Activated naive CD4-positive, alpha-beta T cell (primary cell): ENCODE results near the gene BTBD8.

ENCODE experiments used
- DNase-seq, 4 experiments: peaks; one replicate each; lab custom pipeline; 2025; lab: John Stamatoyannopoulos, UW

Gene BTBD8

GRCh38 chr1:92192246-92192645, 112.1 kb downstream of the BTBD8 start:
- no peak for DNase-seq

DNA sequence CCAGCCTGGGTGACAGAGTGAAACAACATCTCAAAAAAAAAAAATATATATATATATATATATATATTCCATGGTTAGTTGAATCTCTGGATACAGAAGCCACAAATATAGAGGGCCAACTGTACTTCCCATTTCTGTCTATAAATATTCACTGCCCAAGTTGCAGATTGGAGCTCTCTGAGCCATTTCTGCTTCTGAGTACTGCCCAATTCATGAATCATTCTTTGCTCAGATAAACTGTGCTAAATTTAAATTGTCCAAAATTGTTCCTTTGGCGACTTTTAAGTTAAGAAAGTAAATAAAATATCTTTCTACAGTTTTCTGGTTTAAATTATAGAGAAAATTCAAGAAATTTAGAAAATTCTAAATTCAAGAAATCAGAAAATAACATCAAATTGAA, 114.4 kb downstream of the BTBD8 start:
- no peak for DNase-seq

GRCh38 chr1:92201973-92202372, 121.8 kb downstream of the BTBD8 start:
- DNase-seq, result no peak

DNA sequence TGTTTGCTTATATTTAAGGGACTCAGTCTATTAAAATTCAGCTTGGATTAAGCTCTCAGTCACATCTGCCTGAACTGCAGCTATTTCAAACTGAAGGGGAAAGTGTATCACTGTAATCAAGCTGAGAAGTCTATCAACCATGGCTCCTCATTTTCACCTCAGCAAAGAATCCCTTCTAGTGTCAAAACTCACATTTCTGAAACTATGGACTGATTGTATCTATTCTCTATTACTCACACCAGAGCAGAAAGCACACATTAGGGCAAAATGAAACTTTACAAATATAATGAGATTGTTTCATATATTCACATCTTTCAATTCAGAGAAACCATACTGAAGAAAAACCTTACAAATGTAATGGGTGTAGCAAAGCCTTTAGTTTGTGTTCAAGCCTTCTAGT, 123.0 kb downstream of the BTBD8 start:
- DNase-seq, result no peak

- no peak for DNase-seq
These were observed 130.6 kb downstream of the BTBD8 start for GRCh38 chr1:92210701-92211100.

- no peak for DNase-seq
These were observed 131.0 kb downstream of the BTBD8 start for GRCh38 chr1:92211166-92211565.

GRCh38 chr1:92217721-92218120, 137.6 kb downstream of the BTBD8 start, which contains the start of gene C1orf146:
C1orf146 (plus strand) TSS chr1:92217915; CDS start chr1:92231421, 13,506 bp downstream.
- DNase-seq, result no peak

GRCh38 chr1:92218559-92218958, 138.4 kb downstream of the BTBD8 start:
- DNase-seq, result no peak

DNA sequence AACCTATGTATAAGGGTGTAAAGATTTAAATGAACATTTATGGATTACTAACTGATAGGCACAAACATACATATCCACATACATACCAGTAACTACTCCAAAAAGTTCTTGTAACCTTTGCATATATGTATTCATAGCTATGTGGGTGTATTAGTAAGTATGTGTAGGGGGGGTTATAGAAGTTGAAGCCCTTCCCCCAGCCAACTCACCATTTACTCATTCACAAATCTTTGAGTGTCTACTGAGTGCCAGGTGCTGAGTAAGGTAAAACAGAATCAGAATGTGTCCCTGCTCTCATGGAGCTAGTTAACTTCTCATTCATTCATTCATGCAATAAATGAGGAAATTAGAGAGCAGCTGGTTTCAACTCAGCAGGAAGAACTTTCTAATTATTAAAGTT, 138.9 kb downstream of the BTBD8 start:
- DNase-seq, result no peak

GRCh38 chr1:92228401-92228800, 148.3 kb downstream of the BTBD8 start:
- no peak for DNase-seq

GRCh38 chr1:92230736-92231135, 150.6 kb downstream of the BTBD8 start:
- no peak for DNase-seq
